ENCODE measurements around the gene RPGR.

The RPGR gene

DNA sequence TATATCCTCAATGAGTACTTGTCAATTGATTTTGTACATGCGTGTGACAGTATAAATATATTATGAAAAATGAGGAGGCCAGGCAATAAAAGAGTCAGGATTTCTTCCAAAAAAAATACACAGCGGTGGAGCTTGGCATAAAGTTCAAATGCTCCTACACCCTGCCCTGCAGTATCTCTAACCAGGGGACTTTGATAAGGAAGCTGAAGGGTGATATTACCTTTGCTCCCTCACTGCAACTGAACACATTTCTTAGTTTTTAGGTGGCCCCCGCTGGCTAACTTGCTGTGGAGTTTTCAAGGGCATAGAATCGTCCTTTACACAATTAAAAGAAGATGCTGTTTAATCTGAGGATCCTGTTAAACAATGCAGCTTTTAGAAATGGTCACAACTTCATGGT, 25.1 kb upstream of the RPGR start, which contains the start of gene OTC:
TSS of gene OTC (plus strand) at position 243 of the 400 bp plus-strand sequence. CDS start at position 336, 93 bp downstream.
- no peak within 1 kb of the TSS for H3K4me2 ChIP-seq (ENCODE audit: low read length)
- no peak within 1 kb of the TSS for H3K9ac ChIP-seq (ENCODE audit: low read depth, low read length)
- peaks cover 2% of the 10 kb centered on the region for H3K4me1 ChIP-seq (ENCODE audit: control insufficient read depth, insufficient read depth, low read length)
- no peaks in the 10 kb centered on the region for H3K36me3 ChIP-seq (ENCODE audit: insufficient read depth, low read length)
- H3K27me3 ChIP-seq (ENCODE audit: control insufficient read depth, insufficient read depth, low read length): peaks cover 14% of the 10 kb centered on the region
- H3K4me3 ChIP-seq (ENCODE audit: low read length): no peak within 1 kb of the TSS
- H3K9me3 ChIP-seq (replicated peaks; ENCODE audit: low read length): no peaks in the 10 kb centered on the region

DNA sequence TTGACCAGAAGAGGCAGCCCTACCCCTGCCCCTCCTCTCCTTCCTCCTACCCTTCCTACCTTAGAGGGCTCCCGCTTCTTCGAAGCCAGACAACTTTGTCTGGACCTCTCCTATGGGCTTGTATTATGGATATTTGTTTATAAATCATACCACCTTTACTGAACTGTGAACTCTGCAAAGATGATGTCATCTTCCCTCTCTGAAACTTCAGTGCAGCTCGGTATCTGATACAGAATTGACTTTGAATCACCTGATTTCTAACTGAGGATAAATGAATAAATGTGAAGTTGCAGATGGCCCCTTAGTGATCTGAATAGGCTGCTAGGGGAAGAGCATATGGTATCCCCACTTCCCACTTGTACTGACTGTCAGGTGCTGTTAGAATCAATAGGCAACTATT, 24.0 kb upstream of the RPGR start:
- peaks cover 3% of the 10 kb centered on the region for H3K4me1 ChIP-seq (ENCODE audit: control insufficient read depth, insufficient read depth, low read length)
- H3K27me3 ChIP-seq (ENCODE audit: control insufficient read depth, insufficient read depth, low read length): peaks cover 14% of the 10 kb centered on the region
- no peaks in the 10 kb centered on the region for H3K9me3 ChIP-seq (replicated peaks; ENCODE audit: low read length)
- H3K9ac ChIP-seq (ENCODE audit: low read depth, low read length): no peak overlapping the region
- no peak overlapping the region for H3K4me2 ChIP-seq (ENCODE audit: low read length)
- H3K36me3 ChIP-seq (ENCODE audit: insufficient read depth, low read length): no peaks in the 10 kb centered on the region
- H3K4me3 ChIP-seq (ENCODE audit: low read length): no peak overlapping the region

DNA sequence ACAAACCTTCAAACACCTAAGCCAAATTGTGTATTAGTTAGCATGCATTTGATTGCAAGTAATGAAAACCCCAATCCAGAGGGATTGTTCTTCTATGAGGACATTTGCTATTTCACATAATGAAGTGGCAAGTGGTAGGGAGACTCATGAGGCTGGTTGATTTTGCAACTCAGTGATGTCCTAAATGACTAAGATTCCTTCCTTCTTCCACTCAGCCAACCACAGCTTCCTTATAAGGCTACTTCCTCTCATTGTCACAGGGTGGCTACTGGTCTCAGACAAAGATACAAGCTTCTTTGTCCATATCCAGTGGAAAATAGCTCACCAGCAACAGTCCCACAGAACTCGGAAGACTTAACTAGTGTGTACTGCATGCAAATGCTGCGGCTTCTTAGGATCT, 19.8 kb upstream of the RPGR start:
- no peaks in the 10 kb centered on the region for H3K9me3 ChIP-seq (replicated peaks; ENCODE audit: low read length)
- no peak overlapping the region for H3K4me2 ChIP-seq (ENCODE audit: low read length)

DNA sequence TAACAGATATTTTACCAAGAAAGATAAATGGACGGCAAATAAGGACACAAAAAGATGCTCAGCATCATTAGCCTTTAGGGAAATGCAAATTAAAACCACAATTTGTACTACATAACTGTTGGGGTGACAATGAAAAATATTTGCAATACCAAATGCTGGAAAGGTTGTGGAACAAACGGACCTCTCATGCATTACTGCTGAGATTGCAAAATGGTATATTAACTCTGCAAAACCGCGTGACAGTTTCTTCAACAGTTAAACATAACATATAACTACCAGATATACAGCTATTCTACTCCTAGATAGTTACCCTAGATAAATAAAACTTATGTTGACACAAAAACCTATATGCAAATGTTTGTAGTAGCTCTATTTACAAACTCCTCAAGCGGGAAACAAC, 18.8 kb upstream of the RPGR start:
- H3K4me1 ChIP-seq (ENCODE audit: control insufficient read depth, insufficient read depth, low read length): peaks cover 3% of the 10 kb centered on the region
- H3K9me3 ChIP-seq (replicated peaks; ENCODE audit: low read length): no peaks in the 10 kb centered on the region
- H3K27me3 ChIP-seq (ENCODE audit: control insufficient read depth, insufficient read depth, low read length): peaks cover 5% of the 10 kb centered on the region
- H3K4me2 ChIP-seq (ENCODE audit: low read length): no peak overlapping the region
- H3K9ac ChIP-seq (ENCODE audit: low read depth, low read length): no peak overlapping the region
- H3K4me3 ChIP-seq (ENCODE audit: low read length): no peak overlapping the region
- no peaks in the 10 kb centered on the region for H3K36me3 ChIP-seq (ENCODE audit: insufficient read depth, low read length)

More for the DNA sequence above, 19.8 kb upstream of the RPGR start:
- Histone ChIP-seq H3K4me1 (ENCODE audit: control insufficient read depth, insufficient read depth, low read length) (peaks cover 3% of the 10 kb centered on the region), H3K9ac (ENCODE audit: low read depth, low read length) (no peak overlapping the region), H3K4me3 (ENCODE audit: low read length) (no peak overlapping the region), H3K36me3 (ENCODE audit: insufficient read depth, low read length) (no peaks in the 10 kb centered on the region), H3K27me3 (ENCODE audit: control insufficient read depth, insufficient read depth, low read length) (peaks cover 5% of the 10 kb centered on the region)

DNA sequence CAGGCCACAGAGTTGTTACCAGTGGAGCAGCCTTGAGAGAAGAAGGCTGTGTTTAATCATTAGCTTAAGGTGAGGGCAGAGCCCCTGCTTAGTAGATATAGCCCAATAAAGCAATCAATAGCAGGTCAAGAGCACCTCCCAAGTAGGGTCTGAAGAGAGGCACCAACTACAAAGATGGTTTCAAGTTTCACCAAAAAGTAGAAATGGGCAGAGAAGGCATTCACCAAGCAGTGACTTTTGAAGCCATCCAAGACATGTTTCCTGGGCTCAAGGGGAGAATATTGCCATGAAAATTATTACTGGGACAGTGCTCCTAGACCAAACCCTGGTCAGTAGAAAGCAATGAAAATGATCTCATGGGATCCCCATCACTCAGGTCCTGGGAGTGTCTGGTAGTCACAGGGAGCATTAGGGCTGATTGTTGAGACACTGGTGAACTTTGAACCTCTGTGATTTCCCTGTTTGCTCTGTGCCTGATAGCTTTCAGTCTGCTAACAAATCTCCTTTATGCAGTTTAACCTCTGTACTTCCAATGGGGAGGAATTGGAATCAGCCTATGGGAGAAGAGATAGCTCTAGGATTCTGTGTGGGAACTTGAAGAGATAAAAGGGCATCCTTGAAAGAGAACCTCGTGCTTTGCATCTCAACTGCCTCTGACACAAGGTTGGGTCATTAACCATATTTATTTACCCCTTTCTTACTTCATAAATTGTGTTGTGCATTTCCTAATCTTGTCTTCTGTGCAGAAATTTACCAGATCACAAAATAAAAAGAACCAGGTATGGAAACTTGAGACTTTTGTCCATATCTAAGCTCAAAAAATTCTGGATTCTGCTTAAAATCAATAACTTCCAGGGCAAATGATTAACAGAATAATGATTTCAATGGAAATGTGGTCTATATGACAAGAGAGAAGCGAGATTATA, 15.8 kb upstream of the RPGR start:
- Histone ChIP-seq H3K27me3 (ENCODE audit: control insufficient read depth, insufficient read depth, low read length) (no peaks in the 10 kb centered on the region), H3K9me3 (replicated peaks; ENCODE audit: low read length) (no peaks in the 10 kb centered on the region), H3K4me1 (ENCODE audit: control insufficient read depth, insufficient read depth, low read length) (peaks cover 3% of the 10 kb centered on the region), H3K4me2 (ENCODE audit: low read length) (no peak overlapping the region), H3K9ac (ENCODE audit: low read depth, low read length) (no peak overlapping the region), H3K4me3 (ENCODE audit: low read length) (no peak overlapping the region), H3K36me3 (ENCODE audit: insufficient read depth, low read length) (no peaks in the 10 kb centered on the region)

DNA sequence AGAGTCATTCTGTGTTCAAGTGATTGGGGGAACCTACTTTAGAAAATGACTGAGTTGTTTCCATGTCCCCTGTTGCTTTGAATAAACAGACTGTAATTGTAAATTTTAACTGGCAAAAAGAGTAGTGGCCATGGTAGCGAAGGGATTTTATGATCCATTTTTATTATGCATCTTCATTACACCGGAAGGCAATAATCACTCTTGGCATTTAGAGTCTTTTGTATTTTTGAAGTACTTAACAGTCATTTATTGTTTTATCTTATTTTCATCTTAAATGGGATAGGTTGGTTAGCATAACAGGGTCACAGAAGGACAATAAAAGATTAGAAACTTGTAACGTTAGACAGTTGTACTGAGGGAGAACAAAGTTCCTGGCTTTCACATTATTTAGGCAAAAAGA, 14.1 kb upstream of the RPGR start:
- no peaks in the 10 kb centered on the region for H3K9me3 ChIP-seq (replicated peaks; ENCODE audit: low read length)
- H3K4me1 ChIP-seq (ENCODE audit: control insufficient read depth, insufficient read depth, low read length): no peaks in the 10 kb centered on the region
- no peak overlapping the region for H3K4me3 ChIP-seq (ENCODE audit: low read length)
- H3K36me3 ChIP-seq (ENCODE audit: insufficient read depth, low read length): no peaks in the 10 kb centered on the region
- no peak overlapping the region for H3K9ac ChIP-seq (ENCODE audit: low read depth, low read length)
- H3K4me2 ChIP-seq (ENCODE audit: low read length): no peak overlapping the region
- H3K27me3 ChIP-seq (ENCODE audit: control insufficient read depth, insufficient read depth, low read length): no peaks in the 10 kb centered on the region

DNA sequence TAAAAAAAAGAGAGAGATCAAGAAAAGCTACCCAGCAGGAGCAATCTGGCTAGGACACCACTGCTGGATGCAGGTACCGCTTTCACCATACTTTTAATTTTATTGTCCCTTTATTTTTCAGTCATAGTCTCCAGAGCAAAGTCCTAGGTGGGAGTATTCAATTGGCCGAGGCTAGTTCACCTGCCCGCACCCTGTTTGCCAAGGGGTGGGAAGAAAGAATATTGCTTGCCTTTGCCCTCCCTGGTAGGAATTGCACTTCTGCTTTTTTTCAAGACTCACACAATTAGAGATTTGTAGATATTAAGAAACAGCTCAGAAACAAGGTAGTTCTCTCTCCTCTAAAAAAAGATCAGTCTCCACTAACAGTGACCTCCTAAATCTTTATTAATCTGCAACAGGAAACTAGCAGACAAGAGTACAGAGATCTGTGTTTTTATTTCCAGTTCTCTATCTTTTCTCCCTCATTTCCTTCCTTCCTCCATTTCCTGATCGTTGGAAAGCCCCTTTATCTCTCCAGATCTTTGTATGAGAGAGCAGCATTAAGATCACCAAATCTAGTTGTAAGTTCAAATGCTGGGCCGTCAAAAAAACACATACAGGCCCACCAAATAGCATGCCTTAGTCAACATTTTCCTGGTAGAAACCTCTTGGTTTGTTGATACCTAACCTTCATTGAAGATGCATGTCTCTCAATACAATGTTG, 9.4 kb upstream of the RPGR start:
- Histone ChIP-seq H3K4me1 (ENCODE audit: control insufficient read depth, insufficient read depth, low read length) (no peaks in the 10 kb centered on the region), H3K9me3 (replicated peaks; ENCODE audit: low read length) (no peaks in the 10 kb centered on the region), H3K9ac (ENCODE audit: low read depth, low read length) (no peak overlapping the region), H3K4me3 (ENCODE audit: low read length) (no peak overlapping the region), H3K4me2 (ENCODE audit: low read length) (no peak overlapping the region), H3K36me3 (ENCODE audit: insufficient read depth, low read length) (no peaks in the 10 kb centered on the region), H3K27me3 (ENCODE audit: control insufficient read depth, insufficient read depth, low read length) (no peaks in the 10 kb centered on the region)

DNA sequence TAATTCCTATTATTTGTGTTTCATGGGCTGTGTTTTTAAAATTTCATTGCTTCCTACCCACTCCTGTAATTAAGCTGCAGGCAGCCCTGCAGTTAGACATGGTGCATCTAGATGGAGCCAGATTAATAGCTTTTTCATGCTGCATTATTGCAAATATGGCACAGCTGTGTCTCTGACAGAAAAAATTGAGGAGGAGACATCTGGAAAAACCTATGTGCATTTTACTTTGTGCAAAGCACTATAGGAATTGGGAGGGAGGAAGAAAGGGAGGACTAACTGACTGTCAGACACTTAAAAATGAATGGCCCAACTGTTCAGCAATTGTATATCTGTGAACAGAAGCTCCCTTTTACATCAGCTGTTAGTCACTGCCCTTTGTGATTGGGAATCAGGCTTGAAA, 8.1 kb upstream of the RPGR start:
- Histone ChIP-seq H3K4me2 (ENCODE audit: low read length) (no peak overlapping the region), H3K4me3 (ENCODE audit: low read length) (no peak overlapping the region), H3K9me3 (replicated peaks; ENCODE audit: low read length) (no peaks in the 10 kb centered on the region), H3K9ac (ENCODE audit: low read depth, low read length) (no peak overlapping the region), H3K4me1 (ENCODE audit: control insufficient read depth, insufficient read depth, low read length) (no peaks in the 10 kb centered on the region), H3K36me3 (ENCODE audit: insufficient read depth, low read length) (no peaks in the 10 kb centered on the region), H3K27me3 (ENCODE audit: control insufficient read depth, insufficient read depth, low read length) (no peaks in the 10 kb centered on the region)

DNA sequence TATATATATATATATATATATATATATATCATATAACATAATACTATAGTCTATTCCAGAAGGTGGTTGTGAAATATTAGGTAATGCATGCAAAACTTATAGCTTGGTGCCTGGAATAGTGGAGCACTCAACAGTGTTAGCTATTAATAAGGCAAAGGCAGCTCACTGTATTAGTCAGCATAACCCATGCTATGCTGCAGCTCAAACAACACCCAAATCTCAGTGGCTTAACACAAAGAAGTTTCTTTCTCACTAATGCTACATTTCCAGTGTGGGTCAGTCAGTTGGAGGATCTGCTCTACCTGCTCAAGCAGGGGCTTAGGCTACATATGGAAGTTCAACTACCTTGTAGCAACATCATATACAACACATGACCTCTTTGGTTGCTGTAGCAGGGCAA, 5.2 kb upstream of the RPGR start:
- no peaks in the 10 kb centered on the region for H3K27me3 ChIP-seq (ENCODE audit: control insufficient read depth, insufficient read depth, low read length)
- H3K4me1 ChIP-seq (ENCODE audit: control insufficient read depth, insufficient read depth, low read length): no peaks in the 10 kb centered on the region
- no peaks in the 10 kb centered on the region for H3K36me3 ChIP-seq (ENCODE audit: insufficient read depth, low read length)
- H3K4me2 ChIP-seq (ENCODE audit: low read length): no peak overlapping the region
- no peaks in the 10 kb centered on the region for H3K9me3 ChIP-seq (replicated peaks; ENCODE audit: low read length)
- H3K4me3 ChIP-seq (ENCODE audit: low read length): no peak overlapping the region
- H3K9ac ChIP-seq (ENCODE audit: low read depth, low read length): no peak overlapping the region

DNA sequence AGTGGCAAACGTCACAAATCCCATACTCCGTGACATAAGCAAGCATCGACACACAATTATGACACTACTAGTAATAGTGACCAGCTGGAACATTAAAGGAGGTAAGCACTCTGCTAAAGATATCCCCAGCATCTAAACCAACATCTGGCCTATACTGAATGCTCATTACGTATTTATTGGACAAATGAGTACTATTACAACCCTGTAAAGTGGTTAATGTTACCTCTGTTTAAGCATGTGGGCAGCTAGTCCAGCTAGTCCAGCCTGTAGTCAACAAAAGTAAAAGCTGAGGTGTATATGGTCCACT, 419 bp upstream of the RPGR start:
- Histone ChIP-seq H3K9ac (ENCODE audit: low read depth, low read length) (peak overlapping the region; percentile 46), H3K4me2 (ENCODE audit: low read length) (peak overlapping the region; percentile 80), H3K4me1 (ENCODE audit: control insufficient read depth, insufficient read depth, low read length) (peaks cover 14% of the 10 kb centered on the region), H3K4me3 (ENCODE audit: low read length) (peak overlapping the region; percentile 76), H3K9me3 (replicated peaks; ENCODE audit: low read length) (no peaks in the 10 kb centered on the region), H3K36me3 (ENCODE audit: insufficient read depth, low read length) (no peaks in the 10 kb centered on the region), H3K27me3 (ENCODE audit: control insufficient read depth, insufficient read depth, low read length) (no peaks in the 10 kb centered on the region)

DNA sequence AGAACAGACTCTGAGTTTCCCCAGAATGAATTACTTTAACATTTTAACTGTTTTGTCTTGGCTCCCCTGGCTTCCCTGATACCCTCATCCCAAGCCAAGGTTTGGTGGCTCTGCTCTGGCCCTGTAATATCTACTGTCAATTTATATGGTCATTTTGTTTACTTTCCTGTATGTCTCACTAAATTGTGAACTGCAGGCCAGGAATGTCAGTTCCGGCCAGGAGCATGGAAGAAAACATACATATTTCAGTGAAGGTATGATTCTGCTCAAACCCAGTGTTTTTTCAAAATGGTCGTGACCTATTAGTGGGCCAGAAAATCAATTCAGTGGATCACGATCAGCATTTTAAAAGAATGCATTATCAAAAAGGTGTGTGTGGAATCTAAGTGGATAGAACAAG, 1.2 kb downstream of the RPGR start:
- H3K27me3 ChIP-seq (ENCODE audit: control insufficient read depth, insufficient read depth, low read length): no peaks in the 10 kb centered on the region
- peak overlapping the region; percentile 76 for H3K4me3 ChIP-seq (ENCODE audit: low read length)
- H3K36me3 ChIP-seq (ENCODE audit: insufficient read depth, low read length): no peaks in the 10 kb centered on the region
- H3K4me2 ChIP-seq (ENCODE audit: low read length): peak overlapping the region; percentile 77
- peaks cover 14% of the 10 kb centered on the region for H3K4me1 ChIP-seq (ENCODE audit: control insufficient read depth, insufficient read depth, low read length)
- H3K9ac ChIP-seq (ENCODE audit: low read depth, low read length): peak overlapping the region; percentile 85
- H3K9me3 ChIP-seq (replicated peaks; ENCODE audit: low read length): no peaks in the 10 kb centered on the region

Data from skeletal muscle satellite cell (primary cell).